ENCODE measurements around the gene CRLF2.
"Not testable (repeated sequence)": the region's sequence is repeated elsewhere in the genome, so short reads cannot be mapped to it uniquely, and the experiment has no call there.

CRLF2 gene

DNA sequence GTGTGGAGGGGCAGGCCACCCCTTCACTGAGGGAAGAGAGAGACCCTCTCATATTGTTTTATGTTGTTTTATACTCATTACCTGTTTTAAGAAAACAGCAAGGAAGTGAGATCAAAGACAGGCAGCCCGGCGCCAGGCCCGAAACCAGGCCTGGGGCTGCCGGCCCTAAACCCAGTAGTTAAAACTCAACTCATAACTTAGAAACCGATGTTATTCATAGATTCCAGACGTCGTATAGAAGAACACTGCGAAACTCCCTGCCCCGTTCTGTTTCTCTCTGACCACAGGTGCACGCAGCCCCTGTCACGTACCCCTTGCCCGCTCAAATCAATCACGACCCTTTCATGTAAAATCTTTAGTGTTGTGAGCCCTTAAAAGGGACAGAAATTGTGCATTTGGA is 40.5 kb downstream of the CRLF2 start:
- not testable (repeated sequence) for H2BK120ac ChIP-seq (ENCODE audit: low read depth, low read length); H3K36me3 ChIP-seq (ENCODE audit: control insufficient read depth, insufficient read depth, low read length); H3K9ac ChIP-seq (ENCODE audit: low read length); H4K8ac ChIP-seq (ENCODE audit: low read depth, low read length); H3K18ac ChIP-seq (ENCODE audit: low read length); H3K27me3 ChIP-seq (ENCODE audit: insufficient read depth, low read length, poor library complexity); H3K4me1 ChIP-seq (ENCODE audit: control insufficient read depth, low read depth, low read length); H3K79me2 ChIP-seq (ENCODE audit: control insufficient read depth, insufficient read depth, low read length); H3K4me3 ChIP-seq (ENCODE audit: low read length); H2BK15ac ChIP-seq (replicated peaks; ENCODE audit: low read depth); H2AK5ac ChIP-seq (ENCODE audit: low read length); H3K23ac ChIP-seq (ENCODE audit: low read length); H3K4me2 ChIP-seq (ENCODE audit: low read length); H2BK5ac ChIP-seq (ENCODE audit: low read length); H3K27ac ChIP-seq (ENCODE audit: low read depth, low read length); H3K56ac ChIP-seq (ENCODE audit: low read length); H4K5ac ChIP-seq (ENCODE audit: low read length); H3K79me1 ChIP-seq (ENCODE audit: low read length); H3K4ac ChIP-seq (ENCODE audit: low read depth, low read length); DNase-seq
- no CpG with 5 or more reads among the region's 13 CpGs for WGBS (ENCODE audit: extremely low coverage, insufficient coverage, low lambda C conversion rate)

DNA sequence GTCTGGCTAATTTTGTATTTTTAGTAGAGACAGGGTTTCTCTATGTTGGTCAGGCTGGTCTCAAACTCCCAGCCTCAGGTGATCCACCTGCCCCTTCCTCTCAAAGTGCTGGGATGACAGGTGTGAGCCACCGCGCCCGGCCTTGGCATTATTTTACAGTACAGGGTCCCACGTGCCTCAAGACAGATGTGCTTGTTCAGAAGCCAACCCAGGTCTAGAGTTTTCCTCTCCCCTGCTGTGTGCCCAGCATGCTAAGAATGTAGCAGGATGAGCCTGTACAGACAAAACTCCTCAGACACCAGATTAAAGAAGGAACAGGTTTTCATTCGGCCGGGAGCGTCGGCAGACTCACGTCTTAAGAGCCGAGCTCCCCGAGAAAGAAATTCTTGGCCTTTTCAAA is 42.2 kb downstream of the CRLF2 start:
- Histone ChIP-seq H3K27ac (ENCODE audit: low read depth, low read length) (no peak overlapping the region), H3K23ac (ENCODE audit: low read length) (no peak overlapping the region), H4K8ac (ENCODE audit: low read depth, low read length) (no peak overlapping the region), H3K56ac (ENCODE audit: low read length) (no peak overlapping the region), H2BK15ac (replicated peaks; ENCODE audit: low read depth) (no peak overlapping the region), H3K9ac (ENCODE audit: low read length) (no peak overlapping the region), H3K79me1 (ENCODE audit: low read length) (no peaks in the 10 kb centered on the region), H3K18ac (ENCODE audit: low read length) (no peak overlapping the region), H3K4me2 (ENCODE audit: low read length) (no peak overlapping the region), H3K4me1 (ENCODE audit: control insufficient read depth, low read depth, low read length) (no peaks in the 10 kb centered on the region), H3K79me2 (ENCODE audit: control insufficient read depth, insufficient read depth, low read length) (no peaks in the 10 kb centered on the region), H3K4ac (ENCODE audit: low read depth, low read length) (no peak overlapping the region), H3K36me3 (ENCODE audit: control insufficient read depth, insufficient read depth, low read length) (no peaks in the 10 kb centered on the region), H3K4me3 (ENCODE audit: low read length) (no peak overlapping the region), H3K27me3 (ENCODE audit: insufficient read depth, low read length, poor library complexity) (no peaks in the 10 kb centered on the region), H2AK5ac (ENCODE audit: low read length) (no peak overlapping the region), H2BK120ac (ENCODE audit: low read depth, low read length) (no peak overlapping the region), H4K5ac (ENCODE audit: low read length) (no peak overlapping the region), H2BK5ac (ENCODE audit: low read length) (no peak overlapping the region)
- DNase-seq: no peak
- no CpG with 5 or more reads among the region's 11 CpGs for WGBS (ENCODE audit: extremely low coverage, insufficient coverage, low lambda C conversion rate)

- Histone ChIP-seq H3K4me1 (ENCODE audit: control insufficient read depth, low read depth, low read length) (no peaks in the 10 kb centered on the region), H2AK5ac (ENCODE audit: low read length) (no peak overlapping the region), H2BK15ac (replicated peaks; ENCODE audit: low read depth) (no peak overlapping the region), H3K56ac (ENCODE audit: low read length) (no peak overlapping the region), H3K4me3 (ENCODE audit: low read length) (no peak overlapping the region), H4K8ac (ENCODE audit: low read depth, low read length) (no peak overlapping the region), H4K5ac (ENCODE audit: low read length) (no peak overlapping the region), H3K27ac (ENCODE audit: low read depth, low read length) (no peak overlapping the region), H3K18ac (ENCODE audit: low read length) (no peak overlapping the region), H3K4ac (ENCODE audit: low read depth, low read length) (no peak overlapping the region), H3K23ac (ENCODE audit: low read length) (no peak overlapping the region), H3K27me3 (ENCODE audit: insufficient read depth, low read length, poor library complexity) (no peaks in the 10 kb centered on the region), H3K79me1 (ENCODE audit: low read length) (no peaks in the 10 kb centered on the region), H2BK5ac (ENCODE audit: low read length) (no peak overlapping the region), H3K9ac (ENCODE audit: low read length) (no peak overlapping the region), H3K79me2 (ENCODE audit: control insufficient read depth, insufficient read depth, low read length) (no peaks in the 10 kb centered on the region), H3K4me2 (ENCODE audit: low read length) (no peak overlapping the region), H2BK120ac (ENCODE audit: low read depth, low read length) (no peak overlapping the region), H3K36me3 (ENCODE audit: control insufficient read depth, insufficient read depth, low read length) (no peaks in the 10 kb centered on the region)
- DNase-seq: no peak
- WGBS (ENCODE audit: extremely low coverage, insufficient coverage, low lambda C conversion rate): no CpG with 5 or more reads among the region's 7 CpGs
Observed at GRCh38 chrX:1169189-1169588, 43.3 kb downstream of the CRLF2 start.

GRCh38 chrX:1167918-1168481 is 44.4 kb downstream of the CRLF2 start:
- Histone ChIP-seq H3K36me3 (ENCODE audit: control insufficient read depth, insufficient read depth, low read length) (no peaks in the 10 kb centered on the region), H3K4me1 (ENCODE audit: control insufficient read depth, low read depth, low read length) (no peaks in the 10 kb centered on the region), H2BK5ac (ENCODE audit: low read length) (no peak overlapping the region), H3K27ac (ENCODE audit: low read depth, low read length) (no peak overlapping the region), H3K79me2 (ENCODE audit: control insufficient read depth, insufficient read depth, low read length) (no peaks in the 10 kb centered on the region), H3K4ac (ENCODE audit: low read depth, low read length) (no peak overlapping the region), H3K27me3 (ENCODE audit: insufficient read depth, low read length, poor library complexity) (no peaks in the 10 kb centered on the region), H2BK15ac (replicated peaks; ENCODE audit: low read depth) (no peak overlapping the region), H4K5ac (ENCODE audit: low read length) (no peak overlapping the region), H3K79me1 (ENCODE audit: low read length) (no peaks in the 10 kb centered on the region), H3K23ac (ENCODE audit: low read length) (no peak overlapping the region), H4K8ac (ENCODE audit: low read depth, low read length) (no peak overlapping the region), H2BK120ac (ENCODE audit: low read depth, low read length) (no peak overlapping the region), H3K9ac (ENCODE audit: low read length) (no peak overlapping the region), H3K4me2 (ENCODE audit: low read length) (no peak overlapping the region), H3K56ac (ENCODE audit: low read length) (no peak overlapping the region), H3K18ac (ENCODE audit: low read length) (no peak overlapping the region), H2AK5ac (ENCODE audit: low read length) (no peak overlapping the region), H3K4me3 (ENCODE audit: low read length) (no peak overlapping the region)
- WGBS (ENCODE audit: extremely low coverage, insufficient coverage, low lambda C conversion rate): no CpG with 5 or more reads among the region's 3 CpGs
- DNase-seq: no peak

GRCh38 chrX:1167466-1167865 is 45.0 kb downstream of the CRLF2 start:
- peak; percentile 67 for DNase-seq
- no peak overlapping the region for H3K27ac ChIP-seq (ENCODE audit: low read depth, low read length)
- no peak overlapping the region for H3K4ac ChIP-seq (ENCODE audit: low read depth, low read length)
- no peaks in the 10 kb centered on the region for H3K79me2 ChIP-seq (ENCODE audit: control insufficient read depth, insufficient read depth, low read length)
- no peak overlapping the region for H3K23ac ChIP-seq (ENCODE audit: low read length)
- WGBS (ENCODE audit: extremely low coverage, insufficient coverage, low lambda C conversion rate): no CpG with 5 or more reads among the region's 4 CpGs
- H3K56ac ChIP-seq (ENCODE audit: low read length): no peak overlapping the region
- H3K4me3 ChIP-seq (ENCODE audit: low read length): no peak overlapping the region
- H3K18ac ChIP-seq (ENCODE audit: low read length): no peak overlapping the region
- no peaks in the 10 kb centered on the region for H3K79me1 ChIP-seq (ENCODE audit: low read length)
- H2BK120ac ChIP-seq (ENCODE audit: low read depth, low read length): no peak overlapping the region
- no peak overlapping the region for H3K4me2 ChIP-seq (ENCODE audit: low read length)
- no peak overlapping the region for H4K5ac ChIP-seq (ENCODE audit: low read length)
- H3K9ac ChIP-seq (ENCODE audit: low read length): no peak overlapping the region
- H2AK5ac ChIP-seq (ENCODE audit: low read length): no peak overlapping the region
- no peak overlapping the region for H2BK5ac ChIP-seq (ENCODE audit: low read length)
- no peaks in the 10 kb centered on the region for H3K27me3 ChIP-seq (ENCODE audit: insufficient read depth, low read length, poor library complexity)
- H3K4me1 ChIP-seq (ENCODE audit: control insufficient read depth, low read depth, low read length): no peaks in the 10 kb centered on the region
- H3K36me3 ChIP-seq (ENCODE audit: control insufficient read depth, insufficient read depth, low read length): no peaks in the 10 kb centered on the region
- no peak overlapping the region for H4K8ac ChIP-seq (ENCODE audit: low read depth, low read length)
- H2BK15ac ChIP-seq (replicated peaks; ENCODE audit: low read depth): no peak overlapping the region

- Histone ChIP-seq H3K18ac (ENCODE audit: low read length) (no peak overlapping the region), H3K23ac (ENCODE audit: low read length) (no peak overlapping the region)
Observed at GRCh38 chrX:1165535-1166196, 46.8 kb downstream of the CRLF2 start.

More at GRCh38 chrX:1165535-1166196, 46.8 kb downstream of the CRLF2 start:
- H3K9ac ChIP-seq (ENCODE audit: low read length): no peak overlapping the region
- no peak overlapping the region for H4K5ac ChIP-seq (ENCODE audit: low read length)
- no peaks in the 10 kb centered on the region for H3K27me3 ChIP-seq (ENCODE audit: insufficient read depth, low read length, poor library complexity)
- no peaks in the 10 kb centered on the region for H3K36me3 ChIP-seq (ENCODE audit: control insufficient read depth, insufficient read depth, low read length)
- no peak overlapping the region for H2BK5ac ChIP-seq (ENCODE audit: low read length)
- no peaks in the 10 kb centered on the region for H3K4me1 ChIP-seq (ENCODE audit: control insufficient read depth, low read depth, low read length)
- H3K4me3 ChIP-seq (ENCODE audit: low read length): no peak overlapping the region
- no peak overlapping the region for H3K4me2 ChIP-seq (ENCODE audit: low read length)
- H3K79me2 ChIP-seq (ENCODE audit: control insufficient read depth, insufficient read depth, low read length): no peaks in the 10 kb centered on the region
- no peak overlapping the region for H2BK120ac ChIP-seq (ENCODE audit: low read depth, low read length)
- no peak overlapping the region for H4K8ac ChIP-seq (ENCODE audit: low read depth, low read length)
- no peak overlapping the region for H3K56ac ChIP-seq (ENCODE audit: low read length)
- DNase-seq: peak; percentile 27
- H3K27ac ChIP-seq (ENCODE audit: low read depth, low read length): no peak overlapping the region
- H2AK5ac ChIP-seq (ENCODE audit: low read length): no peak overlapping the region
- H3K79me1 ChIP-seq (ENCODE audit: low read length): no peaks in the 10 kb centered on the region
- H2BK15ac ChIP-seq (replicated peaks; ENCODE audit: low read depth): no peak overlapping the region
- WGBS (ENCODE audit: extremely low coverage, insufficient coverage, low lambda C conversion rate): no CpG with 5 or more reads among the region's 12 CpGs
- no peak overlapping the region for H3K4ac ChIP-seq (ENCODE audit: low read depth, low read length)
